Measurements from ENCODE around the gene PHLDB2.
A peak's percentile ranks its signal among the peaks of the same experiment; 100 is the strongest.

Gene PHLDB2

DNA sequence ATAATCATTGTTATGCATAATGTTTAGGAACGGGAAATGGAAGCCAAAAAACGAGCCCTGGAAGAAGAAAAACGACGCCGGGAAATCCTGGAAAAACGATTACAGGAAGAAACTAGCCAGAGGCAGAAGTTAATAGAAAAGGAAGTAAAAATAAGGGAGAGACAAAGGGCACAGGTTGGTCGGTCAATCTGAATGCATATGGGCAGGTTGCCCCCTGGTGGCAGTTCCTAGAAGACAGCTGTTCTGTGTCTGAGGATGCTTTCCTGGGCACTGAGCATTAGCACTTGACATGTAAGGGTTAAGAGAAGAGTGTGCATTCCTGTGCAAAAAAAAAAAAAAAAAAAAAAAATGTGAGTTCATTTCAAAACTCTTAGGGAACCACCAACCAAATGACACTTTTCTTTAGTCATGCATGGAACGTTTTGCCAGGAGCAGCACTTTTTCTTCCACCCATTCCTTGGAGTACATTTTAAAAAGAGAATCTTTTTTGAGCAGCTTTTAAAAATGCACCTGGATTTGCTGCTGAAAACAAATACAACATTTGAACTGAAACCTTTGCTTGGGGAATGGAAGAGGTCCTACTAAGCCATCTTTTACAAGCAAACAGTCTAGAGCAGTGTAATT is 108.7 kb downstream of the PHLDB2 start:
- H3K4me3 ChIP-seq (replicated peaks; ENCODE audit: low read depth, low read length): no peak overlapping the region

DNA sequence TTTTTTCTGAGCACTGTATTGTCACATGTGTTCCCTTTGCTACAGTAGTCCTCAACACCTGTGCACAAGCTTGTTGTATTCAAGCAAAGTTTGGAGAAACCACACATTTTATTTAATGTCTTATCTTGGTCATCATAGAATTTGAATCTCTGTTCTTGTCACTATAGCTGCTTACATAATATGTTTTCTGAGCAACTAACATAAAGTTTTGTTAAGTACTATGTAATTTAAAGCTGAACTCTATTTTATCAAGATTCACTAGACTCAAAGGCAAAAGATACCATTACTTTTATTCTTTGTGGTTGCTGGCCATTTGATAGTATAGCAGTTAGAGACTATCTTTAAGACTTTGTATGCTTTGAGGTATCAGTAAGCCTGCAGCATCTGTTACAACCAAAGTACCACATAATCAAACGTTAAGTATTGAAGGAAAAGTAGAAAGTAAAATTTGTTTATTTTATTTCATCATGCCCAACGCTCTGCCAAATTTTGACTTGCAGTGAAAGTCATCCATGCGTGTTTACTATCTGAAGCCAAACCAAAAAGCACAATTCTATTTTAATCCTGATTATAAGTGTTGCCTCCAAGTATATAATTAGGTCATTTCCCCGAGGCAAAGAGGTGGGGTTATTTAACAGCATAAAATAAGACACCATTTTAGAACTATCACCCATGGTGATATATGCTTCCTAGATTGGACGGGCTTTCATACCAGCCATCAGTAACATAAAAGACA is 109.4 kb downstream of the PHLDB2 start:
- TF ChIP-seq, protein P1, sequence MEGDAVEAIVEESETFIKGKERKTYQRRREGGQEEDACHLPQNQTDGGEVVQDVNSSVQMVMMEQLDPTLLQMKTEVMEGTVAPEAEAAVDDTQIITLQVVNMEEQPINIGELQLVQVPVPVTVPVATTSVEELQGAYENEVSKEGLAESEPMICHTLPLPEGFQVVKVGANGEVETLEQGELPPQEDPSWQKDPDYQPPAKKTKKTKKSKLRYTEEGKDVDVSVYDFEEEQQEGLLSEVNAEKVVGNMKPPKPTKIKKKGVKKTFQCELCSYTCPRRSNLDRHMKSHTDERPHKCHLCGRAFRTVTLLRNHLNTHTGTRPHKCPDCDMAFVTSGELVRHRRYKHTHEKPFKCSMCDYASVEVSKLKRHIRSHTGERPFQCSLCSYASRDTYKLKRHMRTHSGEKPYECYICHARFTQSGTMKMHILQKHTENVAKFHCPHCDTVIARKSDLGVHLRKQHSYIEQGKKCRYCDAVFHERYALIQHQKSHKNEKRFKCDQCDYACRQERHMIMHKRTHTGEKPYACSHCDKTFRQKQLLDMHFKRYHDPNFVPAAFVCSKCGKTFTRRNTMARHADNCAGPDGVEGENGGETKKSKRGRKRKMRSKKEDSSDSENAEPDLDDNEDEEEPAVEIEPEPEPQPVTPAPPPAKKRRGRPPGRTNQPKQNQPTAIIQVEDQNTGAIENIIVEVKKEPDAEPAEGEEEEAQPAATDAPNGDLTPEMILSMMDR (IDR thresholded peaks at IDR 0.05; ENCODE audit: low read depth, low read length, missing control alignments): no peak
- no peak for DNase-seq (ENCODE audit: extremely low read depth, low read depth)
- H3K4me3 ChIP-seq (replicated peaks; ENCODE audit: low read depth, low read length): no peak overlapping the region

More for the DNA sequence above, 108.7 kb downstream of the PHLDB2 start:
- DNase-seq (ENCODE audit: extremely low read depth, low read depth): peak; percentile 79
- TF ChIP-seq, protein P1 (IDR thresholded peaks at IDR 0.05; ENCODE audit: low read depth, low read length, missing control alignments): peak; percentile 87

DNA sequence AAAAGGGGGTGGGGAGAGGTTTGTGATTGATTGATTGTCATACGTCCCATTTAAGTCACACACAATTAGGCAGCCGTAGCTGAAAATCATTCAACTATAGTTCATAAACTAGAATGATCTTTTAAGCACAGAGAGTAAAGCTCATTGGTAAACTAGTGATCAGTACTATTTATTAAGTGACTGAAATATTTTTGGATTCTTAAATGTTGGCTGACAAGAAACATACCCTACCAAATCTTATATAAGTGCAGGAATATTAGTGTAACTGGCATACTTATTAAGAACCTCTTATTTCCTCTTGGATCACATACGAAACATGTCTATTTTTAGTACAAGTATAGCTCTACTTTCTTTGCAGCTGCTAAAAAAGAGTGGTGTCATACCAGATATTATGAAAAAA is 111.3 kb downstream of the PHLDB2 start:
- H3K4me3 ChIP-seq (replicated peaks; ENCODE audit: low read depth, low read length): no peak overlapping the region
- DNase-seq (ENCODE audit: extremely low read depth, low read depth): no peak
- TF ChIP-seq, protein P1 (IDR thresholded peaks at IDR 0.05; ENCODE audit: low read depth, low read length, missing control alignments): no peak

DNA sequence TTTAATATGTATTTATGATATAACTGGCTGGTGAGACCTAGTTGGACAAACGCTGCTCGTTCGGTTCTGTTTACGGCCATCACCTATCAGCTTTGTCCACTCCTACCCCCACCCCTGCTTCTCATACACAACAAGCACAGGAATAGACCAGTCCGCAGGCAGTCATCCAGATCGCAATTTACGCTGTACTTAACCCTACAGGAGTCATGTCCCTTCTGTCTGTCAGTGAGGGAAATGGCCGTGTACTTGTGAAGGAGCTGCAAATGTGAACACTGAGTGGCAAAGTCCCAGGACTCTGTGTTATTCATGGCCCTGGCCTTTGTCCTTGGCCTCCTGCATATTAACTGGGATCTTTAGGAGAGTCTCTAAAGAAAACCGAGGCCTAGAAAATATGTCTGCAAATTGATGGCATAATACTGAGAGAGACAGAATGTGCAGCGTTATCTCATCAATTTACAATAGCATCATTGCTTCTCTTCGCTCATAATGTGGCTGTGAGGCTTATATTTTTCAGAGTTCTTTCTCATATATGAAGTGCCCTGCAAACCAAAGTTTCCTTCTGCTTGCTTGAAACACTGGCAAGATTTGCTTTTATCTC is 112.6 kb downstream of the PHLDB2 start:
- DNase-seq (ENCODE audit: extremely low read depth, low read depth): no peak
- TF ChIP-seq, protein P1 (IDR thresholded peaks at IDR 0.05; ENCODE audit: low read depth, low read length, missing control alignments): no peak
- no peak overlapping the region for H3K4me3 ChIP-seq (replicated peaks; ENCODE audit: low read depth, low read length)

DNA sequence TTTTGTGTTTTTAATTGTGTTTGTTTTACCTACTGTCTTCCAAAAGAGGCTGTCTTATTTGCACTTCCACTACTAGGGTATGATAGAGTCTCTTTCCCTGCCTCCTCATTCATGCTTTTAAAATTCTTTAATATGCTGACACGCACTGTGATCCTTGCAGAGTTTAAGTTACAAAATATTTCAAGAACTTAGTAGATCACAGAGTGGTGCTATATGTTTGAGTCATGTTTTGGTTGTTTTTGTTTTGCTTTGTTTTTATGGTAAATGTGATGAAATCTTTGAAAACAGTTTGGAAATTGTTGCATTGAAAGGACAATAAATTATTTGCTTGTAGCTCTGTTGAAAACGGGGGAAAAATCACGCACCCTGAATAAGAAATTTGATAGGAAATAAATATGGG is 113.8 kb downstream of the PHLDB2 start:
- TF ChIP-seq, protein P1 (IDR thresholded peaks at IDR 0.05; ENCODE audit: low read depth, low read length, missing control alignments): no peak
- H3K4me3 ChIP-seq (replicated peaks; ENCODE audit: low read depth, low read length): no peak overlapping the region
- no peak for DNase-seq (ENCODE audit: extremely low read depth, low read depth)

DNA sequence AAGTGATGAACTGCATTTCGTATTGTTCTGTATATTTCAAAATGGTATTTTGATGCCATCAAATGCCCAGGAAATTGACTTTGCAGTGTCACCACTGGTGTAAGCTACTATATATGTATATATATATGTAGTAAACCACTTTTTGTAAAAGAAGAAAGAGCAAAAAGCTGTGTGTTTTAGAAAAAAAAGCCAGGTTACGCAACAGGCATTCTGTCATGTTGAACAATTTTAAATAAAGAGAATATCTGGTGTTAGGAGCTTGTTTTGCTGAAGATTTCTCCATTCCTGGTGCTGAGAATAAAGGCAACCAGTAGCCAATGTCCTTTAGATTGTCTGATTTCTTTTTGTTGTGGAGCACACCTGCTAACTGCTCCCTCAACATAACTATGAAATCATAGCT is 116.1 kb downstream of the PHLDB2 start:
- no peak overlapping the region for H3K4me3 ChIP-seq (replicated peaks; ENCODE audit: low read depth, low read length)
- TF ChIP-seq, protein P1 (IDR thresholded peaks at IDR 0.05; ENCODE audit: low read depth, low read length, missing control alignments): no peak
- DNase-seq (ENCODE audit: extremely low read depth, low read depth): no peak
